Kidney (tissue), 14 donors: ENCODE data around the gene SLC25A20. TPM values are rescaled to one million over a fixed set of nuclear protein-coding genes. Genes with fewer than 3 reads are reported as not detected.

ENCODE experiments used
- DNase-seq, 5 donors: peaks; one replicate each; pipeline ENCODE4 v3.0.0-alpha.2; 2013 to 2020
- FAIRE-seq: peaks from 2 replicates; lab custom pipeline; 2012; peaks lifted over from hg19 to GRCh38; lab: Jason Lieb, UNC
- H3K27ac ChIP-seq, 2 donors: one replicate each; pipeline ENCODE4 v1.7.0; 2013; ENCODE audit warnings: low read depth in 2 of 2, low read length in 2 of 2, inconsistent platforms in 1 of 2
- H3K27me3 ChIP-seq: one replicate; pipeline ENCODE4 v1.7.1; 2013; ENCODE audit warnings: low read length, inconsistent platforms; ENCODE audit not compliant: control insufficient read depth, insufficient read depth
- H3K36me3 ChIP-seq, 3 donors: one replicate each; pipeline versions ENCODE4 v1.7.0 to v1.7.1; 2013; ENCODE audit warnings: low read length in 3 of 3, control low read depth in 1 of 3, inconsistent platforms in 1 of 3; ENCODE audit not compliant: insufficient read depth in 3 of 3, control insufficient read depth in 2 of 3
- H3K4me1 ChIP-seq, 3 donors: one replicate each; pipeline versions ENCODE4 v1.7.0 to v1.7.1; 2013; ENCODE audit warnings: low read length in 3 of 3, inconsistent platforms in 1 of 3, low read depth in 1 of 3; ENCODE audit not compliant: control insufficient read depth in 2 of 3, insufficient read depth in 2 of 3
- H3K4me3 ChIP-seq, 3 donors: one replicate each; pipeline versions ENCODE4 v1.7.0 to v1.8.1; 2013; ENCODE audit warnings: low read length in 3 of 3, control low read depth in 1 of 3, inconsistent platforms in 1 of 3
- H3K9ac ChIP-seq, 3 donors: one replicate each; pipeline versions ENCODE4 v1.7.0 to v1.7.1; 2013; ENCODE audit warnings: low read length in 3 of 3, control low read depth in 1 of 3, inconsistent platforms in 1 of 3
- H3K9me3 ChIP-seq, 3 donors: one replicate each; pipeline versions ENCODE4 v1.7.0 to v1.7.1; 2013; ENCODE audit warnings: low read length in 3 of 3, control low read depth in 1 of 3, inconsistent platforms in 1 of 3; ENCODE audit not compliant: control insufficient read depth in 2 of 3, insufficient read depth in 1 of 3
- intact Hi-C: fragments of 100-400 bp; cut with DNase I; formaldehyde crosslinking; loops from one replicate; pipeline ENCODE4 v1.11.1; 2022
- polyA plus RNA-seq: library from polyadenylated mRNA; stranded (reverse); fragments of 350-450 nt; fragmentation: Illumina TruSeq; extraction: RNeasy Lipid Tissue Mini Kit (QIAGEN cat#74804); gene quantifications from one replicate; pipeline ENCODE4 v1.2.3, GENCODE V29; 2014; ENCODE audit warnings: low read depth, low replicate concordance; ENCODE audit not compliant: insufficient read depth
- total RNA-seq: library from RNA; stranded (reverse); fragmentation: NEBNext Ultra II Directional; extraction: Animal tissue kit (Norgen Biotek cat#: 25700); gene quantifications from one replicate; pipeline ENCODE4 v1.2.1, GENCODE V29; 2021
- TF ChIP-seq, protein P1 (sequence below): IDR thresholded peaks from 3 replicates; pipeline ENCODE4 v1.5.1; 2012; ENCODE audit warnings: mild to moderate bottlenecking, moderate library complexity, borderline replicate concordance; ENCODE audit not compliant: insufficient read depth; ENCODE audit errors: extremely low read depth
- donor health status: control.
- donor health status: control.
- donor health status: control.
- donor health status: control.
- donor health status: control.
- donor health status: DM: yes; HTN: yes; CAD: no.
- donor health status: Normal renal cell carcinoma (clear cell type).

SLC25A20 gene
- total and polyA plus RNA-seq, 2 donors from 2014 or later: 9.9 to 59.2 TPM

DNA sequence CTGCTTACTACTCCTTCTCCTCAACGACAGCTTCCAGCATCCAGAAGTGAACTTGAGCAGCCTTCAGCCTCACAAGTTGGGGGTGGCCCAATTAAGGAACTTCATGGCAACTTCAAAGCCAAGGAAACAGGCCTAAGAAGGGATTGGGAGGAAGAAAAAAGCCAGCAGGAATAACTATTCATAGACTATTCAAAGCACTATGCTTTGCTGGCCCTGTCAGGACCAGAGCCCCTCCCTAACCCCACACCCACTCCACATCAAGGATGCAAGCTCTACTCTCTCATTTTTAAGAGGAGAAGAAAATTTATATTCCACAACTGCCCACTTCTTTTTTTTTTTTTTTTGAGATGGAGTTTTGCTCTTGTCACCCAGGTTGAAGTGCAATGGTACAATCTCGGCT, 41.0 kb downstream of the SLC25A20 start:
- peaks cover 0 to 24% (median 18%) of the 10 kb centered on the region in 3 donors for H3K36me3 ChIP-seq
- H3K9me3 ChIP-seq: no peaks in the 10 kb centered on the region
- DNase-seq (no peak), FAIRE-seq (no peak)
- intact Hi-C loops: no loop called here
- no peak overlapping the region for H3K27ac ChIP-seq
- TF ChIP-seq, protein P1, sequence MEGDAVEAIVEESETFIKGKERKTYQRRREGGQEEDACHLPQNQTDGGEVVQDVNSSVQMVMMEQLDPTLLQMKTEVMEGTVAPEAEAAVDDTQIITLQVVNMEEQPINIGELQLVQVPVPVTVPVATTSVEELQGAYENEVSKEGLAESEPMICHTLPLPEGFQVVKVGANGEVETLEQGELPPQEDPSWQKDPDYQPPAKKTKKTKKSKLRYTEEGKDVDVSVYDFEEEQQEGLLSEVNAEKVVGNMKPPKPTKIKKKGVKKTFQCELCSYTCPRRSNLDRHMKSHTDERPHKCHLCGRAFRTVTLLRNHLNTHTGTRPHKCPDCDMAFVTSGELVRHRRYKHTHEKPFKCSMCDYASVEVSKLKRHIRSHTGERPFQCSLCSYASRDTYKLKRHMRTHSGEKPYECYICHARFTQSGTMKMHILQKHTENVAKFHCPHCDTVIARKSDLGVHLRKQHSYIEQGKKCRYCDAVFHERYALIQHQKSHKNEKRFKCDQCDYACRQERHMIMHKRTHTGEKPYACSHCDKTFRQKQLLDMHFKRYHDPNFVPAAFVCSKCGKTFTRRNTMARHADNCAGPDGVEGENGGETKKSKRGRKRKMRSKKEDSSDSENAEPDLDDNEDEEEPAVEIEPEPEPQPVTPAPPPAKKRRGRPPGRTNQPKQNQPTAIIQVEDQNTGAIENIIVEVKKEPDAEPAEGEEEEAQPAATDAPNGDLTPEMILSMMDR: no peak
- H3K27me3 ChIP-seq: no peaks in the 10 kb centered on the region
- no peak overlapping the region for H3K9ac ChIP-seq
- no peak overlapping the region for H3K4me3 ChIP-seq
- H3K4me1 ChIP-seq: no peaks in the 10 kb centered on the region

DNA sequence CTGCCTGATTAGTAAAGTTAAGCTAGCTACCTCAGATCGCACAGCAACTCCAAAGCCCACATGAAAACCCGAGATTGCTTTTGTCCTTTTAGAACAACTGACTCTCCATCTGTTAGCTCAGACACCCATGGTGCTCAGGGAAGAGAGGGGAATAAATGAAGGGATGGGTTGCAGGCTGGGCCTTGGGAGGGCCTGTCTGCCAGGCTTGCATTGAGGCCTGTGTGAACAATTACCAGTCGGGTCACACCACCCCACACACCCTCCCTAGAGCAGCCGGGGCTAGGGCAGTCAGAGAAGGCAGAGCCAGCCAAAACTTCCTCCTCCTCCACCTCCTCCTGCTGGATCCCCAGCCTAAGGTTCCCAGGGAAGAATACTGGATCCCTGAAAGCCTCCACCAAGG, 42.2 kb downstream of the SLC25A20 start:
- no peak overlapping the region for H3K4me3 ChIP-seq
- H3K9ac ChIP-seq: no peak overlapping the region
- no peaks in the 10 kb centered on the region for H3K9me3 ChIP-seq
- no peaks in the 10 kb centered on the region for H3K4me1 ChIP-seq
- peaks cover 0 to 20% (median 12%) of the 10 kb centered on the region in 3 donors for H3K36me3 ChIP-seq
- no peaks in the 10 kb centered on the region for H3K27me3 ChIP-seq
- H3K27ac ChIP-seq: no peak overlapping the region
- TF ChIP-seq, protein P1: no peak
- intact Hi-C loops: no loop called here
- no peak for FAIRE-seq
- DNase-seq: no peak

DNA sequence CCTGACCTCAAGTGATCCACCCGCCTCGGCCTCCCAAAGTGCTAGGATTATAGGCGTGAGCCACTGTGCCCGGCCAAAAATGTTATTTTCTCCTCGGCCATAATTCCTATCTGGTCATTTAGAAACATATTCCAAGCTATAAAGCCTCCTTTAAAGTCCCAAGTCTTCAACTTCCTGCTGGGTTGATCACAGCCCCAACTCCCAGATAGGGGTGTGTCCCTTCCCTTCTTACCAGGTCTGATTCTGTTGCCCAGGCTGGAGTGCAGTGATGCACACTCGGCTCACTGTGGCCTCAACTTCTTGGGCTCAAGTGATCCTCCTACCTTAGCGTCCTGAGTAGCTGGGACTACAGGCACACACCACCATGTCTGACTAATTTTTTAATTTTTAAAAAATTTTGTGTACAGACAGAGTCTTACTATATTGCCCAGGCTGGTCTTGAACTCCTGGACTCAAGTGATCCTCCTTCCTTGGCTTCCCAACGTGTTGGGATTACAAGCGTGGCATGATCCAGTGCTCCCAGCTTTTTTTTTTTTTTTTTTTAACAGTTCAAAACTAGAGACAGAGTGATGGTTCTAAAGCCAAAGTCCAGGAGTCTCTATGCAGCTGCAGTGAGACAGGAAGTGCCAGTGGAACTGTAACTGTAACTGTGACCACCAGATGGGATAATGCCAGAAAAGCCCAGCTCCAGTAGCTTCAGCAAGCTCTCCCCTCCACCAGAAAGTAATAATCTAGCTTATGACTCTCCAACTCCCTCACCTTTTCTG, 42.8 kb downstream of the SLC25A20 start:
- peaks cover 0 to 20% (median 12%) of the 10 kb centered on the region in 3 donors for H3K36me3 ChIP-seq
- intact Hi-C loops: no loop called here
- H3K27ac ChIP-seq: no peak overlapping the region
- TF ChIP-seq, protein P1: no peak
- H3K4me1 ChIP-seq: no peaks in the 10 kb centered on the region
- FAIRE-seq (no peak), DNase-seq (peak in 2 of 5 donors; percentile 11 to 35)
- no peak overlapping the region for H3K4me3 ChIP-seq
- H3K27me3 ChIP-seq: no peaks in the 10 kb centered on the region
- no peak overlapping the region for H3K9ac ChIP-seq
- H3K9me3 ChIP-seq: no peaks in the 10 kb centered on the region
